A673 (cell line): ENCODE results near the gene PAF1.

Source experiments
- EZH2 ChIP-seq: fragments of 200-600 bp; sonication (generic); IDR thresholded peaks from 2 replicates; pipeline ENCODE4 v1.6.1; 2017; ENCODE audit warnings: borderline replicate concordance, low read depth, mild to moderate bottlenecking, mixed read lengths, antibody characterized with exemption, low read length; ENCODE audit not compliant: poor library complexity, severe bottlenecking
- TF ChIP-seq, protein P1 (sequence below): fragments of 300-800, 200-600 bp; sonication (generic); conservative IDR thresholded peaks from 2 replicates; pipeline ENCODE4 v1.5.1; 2017; ENCODE audit warnings: low read depth, mild to moderate bottlenecking, antibody characterized with exemption, low read length, moderate library complexity, mixed read lengths

DNA sequence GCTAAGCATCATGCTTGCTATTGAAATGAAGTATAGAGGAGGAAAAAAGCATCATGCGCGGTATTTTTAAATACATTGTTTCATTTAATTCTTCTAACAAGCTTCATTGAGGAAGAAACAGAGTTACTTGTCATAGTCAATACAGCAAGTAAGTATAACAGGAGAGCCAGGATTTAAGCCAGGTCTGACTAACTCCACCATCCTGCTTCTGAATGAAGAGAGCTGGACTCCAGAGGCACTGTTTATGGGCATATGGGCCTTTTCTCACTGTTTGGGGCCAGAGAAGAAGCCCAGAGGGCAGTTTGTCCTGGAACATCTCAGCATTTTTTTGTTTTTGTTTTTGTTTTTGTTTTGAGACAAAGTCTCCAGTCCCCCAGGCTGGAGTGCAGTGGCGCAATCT lies 40.8 kb downstream of the PAF1 start:
- TF ChIP-seq, protein P1, sequence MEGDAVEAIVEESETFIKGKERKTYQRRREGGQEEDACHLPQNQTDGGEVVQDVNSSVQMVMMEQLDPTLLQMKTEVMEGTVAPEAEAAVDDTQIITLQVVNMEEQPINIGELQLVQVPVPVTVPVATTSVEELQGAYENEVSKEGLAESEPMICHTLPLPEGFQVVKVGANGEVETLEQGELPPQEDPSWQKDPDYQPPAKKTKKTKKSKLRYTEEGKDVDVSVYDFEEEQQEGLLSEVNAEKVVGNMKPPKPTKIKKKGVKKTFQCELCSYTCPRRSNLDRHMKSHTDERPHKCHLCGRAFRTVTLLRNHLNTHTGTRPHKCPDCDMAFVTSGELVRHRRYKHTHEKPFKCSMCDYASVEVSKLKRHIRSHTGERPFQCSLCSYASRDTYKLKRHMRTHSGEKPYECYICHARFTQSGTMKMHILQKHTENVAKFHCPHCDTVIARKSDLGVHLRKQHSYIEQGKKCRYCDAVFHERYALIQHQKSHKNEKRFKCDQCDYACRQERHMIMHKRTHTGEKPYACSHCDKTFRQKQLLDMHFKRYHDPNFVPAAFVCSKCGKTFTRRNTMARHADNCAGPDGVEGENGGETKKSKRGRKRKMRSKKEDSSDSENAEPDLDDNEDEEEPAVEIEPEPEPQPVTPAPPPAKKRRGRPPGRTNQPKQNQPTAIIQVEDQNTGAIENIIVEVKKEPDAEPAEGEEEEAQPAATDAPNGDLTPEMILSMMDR, result no peak
- no peak for TF ChIP-seq EZH2
